Esophagus muscularis mucosa (tissue), 3 donors: Measurements from ENCODE around the gene MET.

Experiments
- POLR2A ChIP-seq: fragments of 450-650 bp; IDR thresholded peaks from one replicate; pipeline ENCODE4 v1.6.1; 2017; ENCODE audit warnings: antibody characterized with exemption, moderate library complexity, mild to moderate bottlenecking, low read depth
- TF ChIP-seq, protein P1 (sequence below), 3 experiments: fragments of 200-600 bp in 2 of 3; fragments of 450-650 bp in 1 of 3; sonication (generic) in 2 of 3; IDR thresholded peaks; one replicate each; pipeline ENCODE4 v1.5.1; 2017 to 2019; ENCODE audit warnings: antibody characterized with exemption in 3 of 3, mild to moderate bottlenecking in 2 of 3, moderate library complexity in 1 of 3

DNA sequence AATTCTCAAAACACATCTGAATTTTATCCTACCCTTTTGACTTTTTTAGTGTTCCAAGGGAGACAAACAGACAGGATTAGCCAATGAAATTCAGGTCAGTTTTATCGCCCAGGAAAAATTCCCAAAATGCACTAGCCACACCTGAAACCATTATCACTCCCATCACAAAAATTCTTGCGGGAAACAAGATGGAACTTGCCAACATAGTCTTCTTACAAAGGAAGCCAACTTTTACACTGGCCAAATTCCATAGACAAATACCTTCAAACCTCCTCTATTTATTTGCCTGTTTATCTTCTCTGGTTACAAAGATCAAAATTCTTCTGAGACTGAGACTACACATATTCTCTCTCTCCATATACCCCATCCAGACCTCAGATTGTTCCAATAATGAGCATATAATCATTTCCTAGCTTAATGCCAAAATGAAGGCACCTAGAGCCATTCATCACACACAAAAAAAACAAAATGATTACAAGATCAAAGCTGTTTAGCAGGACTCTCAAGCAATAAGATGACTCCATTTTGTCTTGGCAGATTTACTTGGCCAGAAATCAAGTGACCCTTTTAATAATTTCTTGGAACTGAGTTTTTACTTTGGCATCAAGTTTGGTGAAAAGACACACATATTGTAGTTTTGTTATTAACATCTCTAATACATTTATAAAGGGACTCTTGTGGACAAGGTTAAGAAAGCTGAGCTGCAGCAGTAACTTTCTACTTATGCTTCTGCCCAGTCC is 30.2 kb downstream of the MET start:
- TF ChIP-seq, protein P1, sequence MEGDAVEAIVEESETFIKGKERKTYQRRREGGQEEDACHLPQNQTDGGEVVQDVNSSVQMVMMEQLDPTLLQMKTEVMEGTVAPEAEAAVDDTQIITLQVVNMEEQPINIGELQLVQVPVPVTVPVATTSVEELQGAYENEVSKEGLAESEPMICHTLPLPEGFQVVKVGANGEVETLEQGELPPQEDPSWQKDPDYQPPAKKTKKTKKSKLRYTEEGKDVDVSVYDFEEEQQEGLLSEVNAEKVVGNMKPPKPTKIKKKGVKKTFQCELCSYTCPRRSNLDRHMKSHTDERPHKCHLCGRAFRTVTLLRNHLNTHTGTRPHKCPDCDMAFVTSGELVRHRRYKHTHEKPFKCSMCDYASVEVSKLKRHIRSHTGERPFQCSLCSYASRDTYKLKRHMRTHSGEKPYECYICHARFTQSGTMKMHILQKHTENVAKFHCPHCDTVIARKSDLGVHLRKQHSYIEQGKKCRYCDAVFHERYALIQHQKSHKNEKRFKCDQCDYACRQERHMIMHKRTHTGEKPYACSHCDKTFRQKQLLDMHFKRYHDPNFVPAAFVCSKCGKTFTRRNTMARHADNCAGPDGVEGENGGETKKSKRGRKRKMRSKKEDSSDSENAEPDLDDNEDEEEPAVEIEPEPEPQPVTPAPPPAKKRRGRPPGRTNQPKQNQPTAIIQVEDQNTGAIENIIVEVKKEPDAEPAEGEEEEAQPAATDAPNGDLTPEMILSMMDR (IDR thresholded peaks at IDR 0.05) = no peak
- no peak for TF ChIP-seq POLR2A
